HG02973 (cell line): ENCODE data around the gene MCM9.
"Not testable (repeated sequence)": the region's sequence is repeated elsewhere in the genome, so short reads cannot be mapped to it uniquely, and the experiment has no call there.

ENCODE experiments used
- ATAC-seq: cut with Tn5 transposase; IDR thresholded peaks from one replicate; pipeline ENCODE4 v1.9.1; 2021; ENCODE audit warnings: moderate library complexity; ENCODE audit not compliant: unreplicated experiment

MCM9 gene

DNA sequence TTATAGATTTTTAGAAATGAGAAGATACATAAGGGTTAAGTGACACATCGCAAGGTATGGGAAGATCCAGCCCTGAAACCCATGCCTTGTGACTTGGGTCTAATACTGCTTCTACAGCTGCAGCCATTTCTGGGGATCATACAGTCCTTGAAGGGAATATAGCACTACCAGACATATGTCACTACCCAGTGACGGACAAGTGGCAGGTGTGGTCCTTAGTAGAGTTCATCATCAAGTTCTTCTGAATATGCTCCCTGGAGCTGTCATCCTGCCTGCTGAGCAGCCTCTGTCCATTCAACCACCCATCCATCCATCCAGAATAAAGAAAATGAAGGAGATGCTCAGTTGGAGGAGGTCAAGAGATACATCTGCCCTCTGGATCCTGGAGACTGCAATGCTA is 159.6 kb downstream of the MCM9 start:
- ATAC-seq: no peak

DNA sequence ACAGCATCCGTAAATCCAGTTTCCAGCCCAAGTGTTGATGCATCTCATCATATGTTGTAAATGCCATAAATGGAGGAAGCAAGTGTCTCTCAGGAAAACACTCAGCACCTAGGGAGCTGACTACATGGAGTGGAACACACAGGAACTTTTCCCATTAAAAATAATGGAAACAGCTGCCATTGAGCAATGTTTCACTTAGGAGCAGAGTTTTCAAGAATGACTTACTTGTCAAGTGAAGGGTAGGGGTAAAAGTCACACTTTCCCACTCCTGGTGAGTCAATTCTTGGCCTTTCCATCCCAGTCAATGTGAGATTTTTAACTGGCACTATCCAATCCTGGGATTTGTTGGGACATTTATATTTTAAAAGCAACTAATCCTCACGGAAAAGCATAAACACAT is 160.4 kb downstream of the MCM9 start:
- no peak for ATAC-seq

DNA sequence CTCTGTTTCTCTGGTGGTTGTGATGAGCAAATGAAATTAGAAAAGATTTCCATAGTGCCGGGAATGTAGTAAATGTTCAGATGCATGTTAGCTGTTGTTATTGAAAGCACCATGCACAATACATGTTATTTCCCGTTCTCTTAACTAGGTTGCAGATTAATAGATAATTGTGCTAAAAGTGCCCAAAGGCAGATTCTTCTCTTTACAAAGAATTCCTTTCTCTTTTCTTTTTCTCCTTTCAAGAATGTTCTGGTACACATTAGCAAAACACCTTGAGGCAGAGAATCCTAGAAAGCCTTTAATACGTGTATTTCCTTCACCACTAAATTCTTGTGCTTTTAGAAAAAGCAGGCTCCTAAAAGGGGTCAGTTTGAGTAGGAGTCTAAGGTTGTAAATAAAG is 162.1 kb downstream of the MCM9 start:
- no peak for ATAC-seq

DNA sequence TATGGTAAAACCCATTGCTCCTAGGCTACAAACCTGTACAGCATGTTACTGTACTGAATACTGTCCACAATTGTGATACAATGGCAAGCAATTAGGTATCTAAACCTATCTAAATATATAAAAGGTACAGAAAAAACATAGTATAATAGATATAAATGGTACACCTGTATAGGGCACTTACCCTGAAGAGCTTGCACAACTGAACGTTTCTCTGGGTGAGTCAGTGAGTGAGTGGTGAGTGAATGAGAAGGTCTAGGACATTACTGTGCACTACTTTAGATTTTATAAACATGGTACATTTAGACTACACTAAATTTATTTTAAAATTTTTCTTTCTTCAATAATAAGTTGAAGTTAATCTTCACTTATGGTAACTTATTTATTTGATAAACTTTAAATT is 163.7 kb downstream of the MCM9 start:
- ATAC-seq: no peak

DNA sequence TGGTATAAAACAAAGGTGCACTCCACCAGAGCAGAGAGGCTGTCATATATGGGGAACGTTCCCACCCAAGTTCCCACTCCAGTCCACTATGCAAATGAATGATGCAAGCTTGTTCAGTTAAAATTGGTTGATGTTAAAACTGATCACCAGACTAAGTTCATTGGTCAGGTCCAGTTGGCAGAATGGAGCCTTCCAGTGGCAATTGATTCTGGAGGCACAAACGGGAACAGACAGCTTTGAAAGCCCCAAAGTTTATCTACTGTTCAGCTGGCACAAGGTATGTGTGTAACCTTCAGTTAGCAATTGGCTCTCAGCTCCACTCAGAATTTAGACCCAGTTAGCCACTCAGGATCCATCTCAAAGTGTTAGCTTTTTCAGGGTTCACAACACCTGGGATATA is 164.1 kb downstream of the MCM9 start:
- no peak for ATAC-seq

DNA sequence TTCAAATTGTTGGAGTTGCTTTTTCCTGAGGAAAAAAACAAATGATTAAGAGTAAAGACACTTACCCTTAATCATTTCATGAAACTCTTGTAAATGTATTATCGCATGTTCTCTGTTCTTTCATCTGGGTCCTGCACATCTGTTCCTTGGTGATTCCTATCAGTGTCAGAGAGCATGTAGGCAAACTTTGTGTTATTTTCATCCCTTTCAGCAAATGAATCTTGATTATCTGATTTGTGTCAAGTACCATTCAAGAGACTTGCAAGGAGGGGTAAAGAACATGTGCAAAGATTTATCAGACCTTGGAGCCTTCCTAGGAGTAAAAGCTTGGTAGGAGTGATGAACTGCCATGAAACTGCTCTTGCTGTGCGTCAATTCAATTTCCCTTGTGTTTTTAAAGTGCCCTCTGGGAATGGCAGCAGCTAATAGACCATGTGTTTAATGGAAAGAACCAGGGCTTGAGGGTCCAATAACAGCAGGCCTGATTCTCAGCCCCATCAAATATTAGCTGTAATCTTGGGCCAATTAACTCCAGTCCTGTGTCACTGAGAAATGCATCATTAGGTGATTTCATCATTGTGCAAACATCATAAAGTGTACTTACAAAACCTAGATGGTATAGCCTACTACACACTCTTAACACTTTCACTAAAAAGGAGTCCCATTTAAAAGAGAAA is 164.7 kb downstream of the MCM9 start:
- ATAC-seq: no peak

DNA sequence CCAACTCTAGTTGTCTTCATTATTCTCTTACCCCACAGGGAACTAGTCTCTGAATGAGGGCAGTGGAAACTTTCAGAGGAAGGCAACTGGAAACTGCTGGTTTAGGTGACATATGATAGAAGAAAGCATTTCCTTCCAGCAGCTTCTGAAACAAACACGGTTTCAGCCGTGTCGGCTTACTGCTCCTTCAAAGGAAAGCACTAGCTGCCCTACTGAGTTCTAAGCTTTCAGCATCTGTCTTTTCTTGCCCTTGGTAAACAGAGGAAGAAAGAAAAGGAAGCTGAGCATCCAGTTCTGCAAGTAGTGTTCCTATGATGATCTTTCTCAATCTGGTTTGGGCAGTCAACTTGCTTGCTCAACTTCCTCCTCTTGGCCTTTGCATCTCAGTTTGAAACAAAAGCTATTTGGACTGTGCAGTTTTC is 166.0 kb downstream of the MCM9 start:
- no peak for ATAC-seq

DNA sequence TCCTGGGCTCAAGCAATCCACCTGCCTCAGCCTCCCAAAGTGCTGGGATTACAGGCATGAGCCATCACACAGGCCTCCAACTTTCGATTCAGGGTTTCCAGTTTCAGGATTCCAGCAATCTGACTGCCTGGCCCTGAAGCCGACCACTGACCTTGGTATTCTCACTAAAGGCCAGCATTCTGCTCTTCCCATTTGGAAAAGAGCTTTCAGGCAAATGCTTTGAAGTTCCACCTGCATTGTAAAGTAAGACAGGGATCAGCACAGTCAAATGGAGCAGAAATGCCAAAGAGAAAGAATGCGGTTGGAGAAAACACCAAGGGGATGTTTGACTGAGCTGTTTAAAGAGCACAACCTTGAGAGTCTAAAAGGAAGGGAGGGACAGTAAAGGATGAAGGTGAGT is 166.5 kb downstream of the MCM9 start:
- no peak for ATAC-seq

DNA sequence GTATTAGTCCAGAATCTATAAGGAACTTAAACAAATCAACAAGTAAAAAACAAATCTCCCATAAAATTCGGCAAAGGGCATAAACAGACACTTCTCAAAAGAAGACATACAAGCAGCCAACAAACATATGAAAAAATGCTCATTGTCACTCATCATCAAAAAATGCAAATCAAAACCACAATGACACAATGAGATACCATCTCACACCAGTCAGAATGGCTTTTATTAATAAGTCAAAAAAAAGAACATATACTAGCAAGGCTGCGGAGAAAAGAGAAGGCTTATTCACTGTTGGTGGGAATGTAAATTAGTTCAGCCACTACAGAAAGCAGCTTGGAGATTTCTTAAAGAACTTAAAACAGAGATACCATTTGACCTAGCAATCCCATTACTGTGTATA is 169.6 kb downstream of the MCM9 start:
- ATAC-seq: not testable (repeated sequence)

DNA sequence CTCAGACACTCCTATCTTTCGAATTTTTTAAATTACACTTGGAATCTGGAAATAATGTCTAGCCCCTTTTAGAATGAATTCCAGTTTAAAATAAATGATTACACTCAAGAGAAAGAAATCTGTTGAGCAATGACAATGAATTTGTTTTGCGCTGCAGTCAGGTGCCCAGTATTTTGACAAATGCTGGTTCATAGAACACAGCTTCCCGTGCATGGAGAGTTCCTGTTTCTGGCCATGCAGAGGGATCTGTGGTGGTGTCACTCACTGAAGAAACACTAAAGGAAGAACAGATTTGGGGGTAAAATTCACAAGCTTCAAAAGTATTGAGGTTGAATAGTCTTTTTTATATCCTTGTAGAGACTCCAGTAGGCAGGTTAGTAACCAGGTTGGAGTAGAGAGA is 170.2 kb downstream of the MCM9 start:
- ATAC-seq: no peak
